ENCODE measurements around the gene ZFYVE28.

DNA sequence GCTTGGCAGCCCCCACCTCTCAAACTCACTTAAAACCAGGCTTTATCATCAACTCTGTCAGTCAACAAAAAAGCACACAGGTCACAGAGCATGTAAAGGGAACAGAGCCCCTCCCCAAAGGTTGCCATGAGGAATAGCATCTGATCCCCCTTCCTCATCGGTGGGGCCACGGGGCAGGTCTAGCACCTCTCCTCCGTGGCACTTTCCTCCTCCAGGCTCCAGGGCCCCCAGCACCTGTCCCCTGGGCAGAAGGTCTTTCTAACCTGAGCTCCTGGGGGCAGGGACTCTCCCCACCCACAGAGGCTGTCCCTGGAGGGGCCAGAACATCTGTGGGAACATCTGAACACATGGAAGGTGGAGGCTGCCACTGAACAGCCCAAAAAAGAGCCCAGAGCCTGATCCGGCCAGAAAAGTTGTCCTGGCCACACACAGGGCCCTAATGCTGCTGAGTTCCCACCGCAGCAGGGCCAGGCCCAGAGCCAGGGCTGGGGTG, 65.7 kb downstream of the ZFYVE28 start:
- TF ChIP-seq, protein P1, sequence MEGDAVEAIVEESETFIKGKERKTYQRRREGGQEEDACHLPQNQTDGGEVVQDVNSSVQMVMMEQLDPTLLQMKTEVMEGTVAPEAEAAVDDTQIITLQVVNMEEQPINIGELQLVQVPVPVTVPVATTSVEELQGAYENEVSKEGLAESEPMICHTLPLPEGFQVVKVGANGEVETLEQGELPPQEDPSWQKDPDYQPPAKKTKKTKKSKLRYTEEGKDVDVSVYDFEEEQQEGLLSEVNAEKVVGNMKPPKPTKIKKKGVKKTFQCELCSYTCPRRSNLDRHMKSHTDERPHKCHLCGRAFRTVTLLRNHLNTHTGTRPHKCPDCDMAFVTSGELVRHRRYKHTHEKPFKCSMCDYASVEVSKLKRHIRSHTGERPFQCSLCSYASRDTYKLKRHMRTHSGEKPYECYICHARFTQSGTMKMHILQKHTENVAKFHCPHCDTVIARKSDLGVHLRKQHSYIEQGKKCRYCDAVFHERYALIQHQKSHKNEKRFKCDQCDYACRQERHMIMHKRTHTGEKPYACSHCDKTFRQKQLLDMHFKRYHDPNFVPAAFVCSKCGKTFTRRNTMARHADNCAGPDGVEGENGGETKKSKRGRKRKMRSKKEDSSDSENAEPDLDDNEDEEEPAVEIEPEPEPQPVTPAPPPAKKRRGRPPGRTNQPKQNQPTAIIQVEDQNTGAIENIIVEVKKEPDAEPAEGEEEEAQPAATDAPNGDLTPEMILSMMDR (IDR thresholded peaks at IDR 0.05), result no peak
- TF ChIP-seq POLR2A (IDR thresholded peaks at IDR 0.05) (no peak), POLR2AphosphoS5 (IDR thresholded peaks at IDR 0.05) (no peak)
